GM18909 (cell line): ENCODE results near the gene GALNT2.

Source experiments
- ATAC-seq: cut with Tn5 transposase; IDR thresholded peaks from one replicate; pipeline ENCODE4 v1.9.1; 2021; ENCODE audit warnings: mild to moderate bottlenecking; ENCODE audit not compliant: unreplicated experiment, poor library complexity

The GALNT2 gene

DNA sequence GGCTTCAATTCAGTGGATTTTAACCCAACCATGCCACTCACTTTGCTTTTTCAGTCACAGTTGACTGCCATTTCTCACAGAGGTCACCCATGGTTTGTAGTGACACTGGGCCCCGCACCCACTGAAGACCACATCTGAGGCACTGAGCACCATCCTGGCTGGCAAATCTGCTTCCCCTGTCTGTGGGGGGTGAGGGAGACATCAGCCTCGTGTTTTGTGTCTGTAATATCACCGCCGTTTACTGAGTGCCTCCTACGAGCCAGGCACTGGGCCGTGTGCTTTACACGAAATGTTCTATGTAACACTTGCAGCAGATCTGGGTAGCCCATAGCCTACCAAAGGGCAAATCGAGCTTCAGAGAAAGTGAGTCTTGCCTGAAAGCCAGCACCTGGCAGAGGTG is 197.3 kb downstream of the GALNT2 start:
- ATAC-seq = no peak

GRCh38 chr1:230265200-230266115 is 198.4 kb downstream of the GALNT2 start:
- no peak for ATAC-seq

DNA sequence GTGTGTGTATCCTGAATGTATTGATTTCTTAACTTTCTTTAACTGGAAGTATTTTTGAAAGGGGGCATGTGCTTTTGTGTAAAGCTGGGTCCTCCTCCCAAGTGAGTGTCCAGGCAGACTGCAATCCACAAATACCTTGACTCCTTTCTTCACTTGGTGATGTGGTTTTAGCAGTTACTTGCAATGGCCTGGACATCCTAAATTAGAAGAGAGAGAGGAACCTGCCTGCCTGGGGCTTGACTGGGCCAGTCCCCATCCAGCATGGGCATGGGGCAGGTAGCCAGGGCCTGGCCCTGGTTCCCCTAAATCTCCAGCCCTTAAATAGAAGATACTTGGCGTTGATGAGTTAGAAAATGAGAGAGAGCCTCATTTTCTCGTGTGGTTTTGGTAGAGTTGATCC is 199.4 kb downstream of the GALNT2 start:
- ATAC-seq = no peak

GRCh38 chr1:230267338-230268065 is 200.5 kb downstream of the GALNT2 start:
- ATAC-seq = no peak

DNA sequence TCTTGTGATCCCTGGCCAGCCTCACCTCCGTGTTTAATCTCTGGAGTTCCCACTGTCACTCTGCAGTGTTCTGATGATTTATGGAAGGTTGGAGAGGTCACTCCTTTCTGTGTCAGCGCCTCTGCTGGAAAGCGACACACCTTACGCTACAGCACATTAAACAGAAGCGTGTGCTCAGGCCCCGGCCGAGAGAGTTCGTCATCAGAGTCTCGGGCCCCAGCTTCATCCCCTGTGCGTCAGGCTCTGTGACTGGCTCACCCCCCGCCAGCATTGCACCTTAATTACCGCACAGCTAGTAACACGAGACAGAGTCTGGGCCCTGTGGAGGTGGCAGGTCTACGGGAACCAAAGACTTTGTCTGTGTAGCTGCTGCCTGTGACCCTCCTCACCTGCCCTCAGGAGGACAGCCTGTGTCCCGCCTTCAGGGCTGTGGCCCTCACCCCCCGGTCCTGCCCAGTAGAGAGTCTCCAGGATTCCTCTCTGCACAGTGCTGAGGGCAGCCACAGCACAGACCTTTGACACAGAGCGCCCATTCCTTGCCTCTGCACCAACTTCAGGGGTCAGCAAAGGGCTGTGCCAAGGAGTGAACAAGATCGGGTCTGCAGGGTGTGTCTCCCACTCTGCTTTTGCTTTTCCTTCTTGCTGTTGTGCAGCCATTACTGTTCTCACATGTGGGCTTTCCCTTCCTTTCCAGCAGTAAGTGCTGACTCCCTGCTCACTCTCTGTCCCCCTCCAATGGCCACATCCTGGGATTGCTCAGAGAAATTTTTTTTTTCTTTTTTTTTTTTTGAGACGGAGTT is 201.5 kb downstream of the GALNT2 start:
- no peak for ATAC-seq

- ATAC-seq = peak; percentile 17
Measured at GRCh38 chr1:230270185-230270558, 203.1 kb downstream of the GALNT2 start.

DNA sequence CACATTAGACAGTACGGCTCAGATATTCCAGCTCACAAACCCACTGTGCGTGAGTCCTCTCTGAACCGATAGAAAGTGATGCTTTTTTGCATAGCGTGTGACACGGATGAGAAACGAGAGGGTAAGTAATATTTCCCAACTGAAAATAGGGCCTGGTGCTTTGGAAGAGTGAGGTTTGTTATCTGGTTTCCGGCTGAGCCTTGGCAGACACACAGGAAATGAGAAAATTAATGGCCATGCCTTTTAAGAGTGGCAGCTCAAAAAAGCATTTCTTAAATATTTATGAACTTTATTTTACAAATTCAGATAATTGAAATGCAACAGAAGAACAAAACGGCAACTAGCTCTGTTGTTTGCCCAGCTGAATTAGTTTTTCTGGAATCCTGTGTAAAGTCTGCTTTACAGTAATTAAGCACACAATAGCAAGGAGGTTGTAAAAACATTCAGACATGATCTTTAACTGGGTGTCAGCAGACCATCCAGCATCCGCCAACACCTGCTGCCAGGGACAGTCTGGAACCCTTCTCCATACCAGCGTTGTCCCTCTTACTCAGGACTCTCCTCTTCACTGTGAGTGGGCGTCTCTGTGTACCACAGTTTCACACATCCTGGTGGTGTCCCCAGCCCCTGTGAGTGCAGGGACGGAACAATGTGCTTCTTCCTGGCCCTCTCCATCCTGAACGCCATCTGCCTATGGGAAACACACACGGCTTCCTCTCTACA is 203.7 kb downstream of the GALNT2 start:
- peak; percentile 66 for ATAC-seq

- ATAC-seq = no peak
Measured at GRCh38 chr1:230271300-230272035, 204.4 kb downstream of the GALNT2 start.

DNA sequence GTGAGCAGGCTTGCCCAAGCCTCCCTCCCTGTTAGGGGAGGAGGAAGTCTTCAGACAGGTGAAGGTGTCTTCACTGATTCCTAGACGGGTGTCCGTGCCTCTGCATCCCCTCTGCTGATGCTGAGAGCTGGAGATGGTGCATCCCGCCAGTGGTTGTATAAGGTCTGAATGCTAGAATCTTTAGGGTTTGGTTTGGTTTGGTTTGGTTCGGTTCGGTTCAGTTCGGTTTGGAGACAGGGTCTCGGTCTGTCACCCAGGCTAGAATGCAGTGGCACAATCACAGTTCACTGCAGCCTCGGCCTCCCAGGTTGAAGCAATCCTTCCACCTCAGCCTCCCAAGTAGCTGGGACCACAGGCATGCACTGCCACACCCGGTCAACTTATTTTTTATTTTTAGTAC is 205.5 kb downstream of the GALNT2 start:
- no peak for ATAC-seq

- no peak for ATAC-seq
Measured at GRCh38 chr1:230273141-230273710, 206.2 kb downstream of the GALNT2 start.

GRCh38 chr1:230274254-230274653 is 207.2 kb downstream of the GALNT2 start:
- no peak for ATAC-seq

DNA sequence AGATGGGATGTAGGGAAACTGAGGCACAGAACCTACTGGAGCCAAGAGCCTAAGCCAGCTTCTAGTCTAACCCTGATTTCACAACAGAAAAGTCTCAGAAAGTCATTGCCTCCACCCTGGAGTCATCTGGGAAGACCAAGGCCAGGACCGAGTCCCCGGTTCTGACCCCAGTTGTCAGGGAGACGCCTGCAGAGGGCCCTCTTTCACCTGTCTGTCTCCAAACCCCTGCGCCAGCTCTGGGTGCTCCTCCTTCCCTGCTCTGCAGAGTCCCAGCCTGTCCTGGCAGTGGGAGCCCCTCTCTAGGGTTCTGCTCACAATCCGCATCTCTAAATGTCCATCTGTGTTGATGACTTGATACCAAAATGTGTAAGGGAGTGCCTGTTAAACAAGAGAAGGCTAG is 209.4 kb downstream of the GALNT2 start:
- ATAC-seq = no peak

GRCh38 chr1:230277201-230278025 is 210.4 kb downstream of the GALNT2 start:
- peak; percentile 52 for ATAC-seq

- ATAC-seq = no peak
Measured at GRCh38 chr1:230278376-230278775, 211.3 kb downstream of the GALNT2 start.

GRCh38 chr1:230278871-230279582 is 212.0 kb downstream of the GALNT2 start:
- ATAC-seq = no peak

DNA sequence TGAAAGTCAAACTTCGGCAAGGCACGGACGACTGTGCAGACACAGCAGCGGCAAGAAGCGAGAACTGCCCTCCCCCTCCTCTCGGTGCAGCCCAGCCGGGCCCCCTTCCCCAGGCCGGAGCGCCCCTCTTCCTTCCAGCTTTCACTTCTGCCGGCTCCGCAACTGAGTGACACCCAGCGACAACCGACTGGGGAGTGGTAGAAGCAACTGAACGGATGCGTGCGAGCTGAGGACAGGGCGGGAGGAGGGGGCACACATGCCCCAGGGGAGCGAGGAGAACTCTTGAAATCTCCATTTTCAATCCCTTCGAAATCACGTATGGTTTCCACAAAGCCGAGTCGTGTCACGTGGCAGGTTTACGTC is 212.5 kb downstream of the GALNT2 start:
- ATAC-seq = no peak

DNA sequence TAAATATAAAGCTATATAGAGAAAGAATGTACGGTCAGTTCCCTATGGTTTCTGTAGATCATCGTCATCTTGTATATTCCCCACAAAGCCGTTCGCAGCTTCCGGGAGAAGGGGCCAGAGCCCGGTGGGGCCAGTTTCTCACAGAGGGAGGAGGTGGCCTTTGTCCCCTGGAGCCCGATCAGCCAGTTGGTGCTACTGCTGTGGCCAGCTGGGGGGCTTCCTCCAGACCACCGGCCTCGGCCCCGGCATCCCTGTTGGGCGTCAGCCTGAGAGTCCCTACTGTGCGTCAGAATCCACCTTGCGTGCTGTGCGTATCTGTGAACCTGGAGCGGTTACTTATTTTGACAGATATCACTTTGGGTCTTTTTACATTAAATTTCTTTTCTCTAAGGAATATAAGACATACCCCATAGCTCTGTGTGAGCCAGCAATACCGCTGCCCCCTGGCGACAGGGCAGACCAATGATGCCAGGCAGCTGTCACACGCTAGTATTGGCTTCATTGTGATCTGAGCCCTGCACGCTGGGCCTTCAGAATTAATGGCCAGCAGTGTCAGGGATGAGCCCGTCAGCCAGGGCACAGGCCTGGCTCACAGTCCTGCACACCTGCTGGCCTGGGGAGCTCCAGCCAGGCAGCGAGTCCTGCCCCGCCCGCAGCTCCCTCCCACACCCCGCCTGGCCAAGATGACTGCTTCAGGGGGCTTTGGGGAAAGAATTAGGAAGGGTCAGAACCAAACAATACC is 213.2 kb downstream of the GALNT2 start:
- no peak for ATAC-seq
